HG02884 (cell line): ENCODE measurements around the gene GNA12.

Source experiments
- ATAC-seq: cut with Tn5 transposase; IDR thresholded peaks from one replicate; pipeline ENCODE4 v1.9.1; 2021; ENCODE audit warnings: mild to moderate bottlenecking, moderate library complexity; ENCODE audit not compliant: unreplicated experiment

The GNA12 gene

DNA sequence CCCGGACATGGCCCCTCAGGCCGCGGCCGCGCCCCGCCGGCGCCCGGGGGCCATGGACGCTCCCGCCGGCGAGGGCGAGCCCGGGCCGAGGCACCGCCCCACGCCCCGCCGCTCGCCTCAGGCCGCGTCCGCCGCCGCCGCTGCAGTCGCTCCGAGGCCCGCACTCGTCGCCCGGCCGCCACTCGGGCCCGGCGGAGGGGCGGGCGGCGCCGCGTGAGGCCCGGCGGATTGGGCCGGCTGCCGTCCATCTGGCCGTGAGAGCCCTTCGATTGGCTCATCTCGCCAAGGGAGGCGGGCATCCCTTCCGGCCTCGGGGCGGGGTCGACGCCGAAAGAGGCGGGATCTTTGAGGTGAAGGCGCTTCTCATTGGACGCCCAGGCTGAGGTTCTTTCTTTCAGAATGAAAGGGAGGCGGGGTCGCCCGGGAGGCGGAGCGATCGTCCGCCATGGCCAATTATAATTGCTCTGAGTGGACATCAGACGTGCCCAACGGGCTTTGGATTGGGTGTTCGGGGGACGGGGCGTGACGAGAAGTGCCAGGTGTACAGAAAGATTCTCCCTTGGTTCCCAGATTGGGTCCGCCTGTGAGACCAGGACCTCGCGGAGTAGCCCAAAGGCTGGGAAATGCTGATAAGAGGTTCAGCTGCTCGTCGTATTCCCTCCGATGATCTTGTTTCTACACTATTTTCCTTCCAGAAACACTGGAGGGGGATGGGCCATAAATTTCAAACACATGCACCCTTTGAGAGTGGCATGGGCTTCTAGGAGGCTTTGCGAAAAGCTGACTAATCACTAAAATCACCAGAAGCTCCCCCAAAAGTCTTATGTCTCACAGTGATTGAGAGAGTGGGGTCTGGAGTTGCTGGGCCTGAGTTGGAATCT, at the start of gene GNA12:
GNA12 (minus strand) TSS at position 156 of the 881 bp plus-strand sequence; CDS start at position 9, 147 bp downstream.
- peak; percentile 95 for ATAC-seq

DNA sequence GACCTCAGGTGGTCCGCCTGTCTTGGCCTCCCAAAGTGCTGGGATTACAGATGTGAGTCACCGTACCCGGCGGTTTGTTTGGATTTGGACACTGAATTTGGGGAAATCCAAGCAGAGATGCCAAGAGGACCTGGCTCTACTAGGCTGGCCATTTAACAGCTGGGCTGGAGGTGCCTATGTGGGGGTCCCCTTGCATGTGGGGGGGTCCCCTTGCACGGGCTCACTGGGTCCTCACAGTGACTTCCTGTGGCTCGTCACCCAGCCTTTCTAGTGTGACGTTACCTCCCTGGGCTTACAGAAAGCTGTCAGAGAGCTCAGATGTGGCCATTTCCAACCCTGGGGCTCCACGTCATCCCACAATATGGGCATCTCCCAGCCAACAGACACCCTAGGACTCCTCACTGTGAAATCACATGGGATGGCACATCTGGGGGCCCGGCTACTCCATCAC, 49.3 kb upstream of the GNA12 start:
- ATAC-seq: no peak

DNA sequence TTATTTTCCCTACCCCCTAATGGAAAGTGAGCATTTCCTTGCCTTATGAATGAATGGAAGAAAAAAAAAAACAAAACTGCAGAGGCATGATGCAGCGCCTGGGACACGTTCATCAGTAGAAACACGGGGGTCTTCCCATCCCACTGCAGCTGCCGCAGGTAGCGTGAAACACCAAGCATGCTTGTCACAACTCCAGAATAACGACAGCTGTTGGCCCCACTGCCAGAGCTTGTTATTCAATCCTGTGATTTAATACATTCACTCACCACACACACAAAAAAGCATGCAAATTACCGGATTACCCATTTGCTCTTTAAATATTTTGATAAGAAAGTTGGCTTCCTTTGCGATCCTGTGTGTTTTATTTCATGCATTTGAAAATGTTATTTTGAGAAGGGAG, 48.4 kb upstream of the GNA12 start:
- ATAC-seq: no peak

DNA sequence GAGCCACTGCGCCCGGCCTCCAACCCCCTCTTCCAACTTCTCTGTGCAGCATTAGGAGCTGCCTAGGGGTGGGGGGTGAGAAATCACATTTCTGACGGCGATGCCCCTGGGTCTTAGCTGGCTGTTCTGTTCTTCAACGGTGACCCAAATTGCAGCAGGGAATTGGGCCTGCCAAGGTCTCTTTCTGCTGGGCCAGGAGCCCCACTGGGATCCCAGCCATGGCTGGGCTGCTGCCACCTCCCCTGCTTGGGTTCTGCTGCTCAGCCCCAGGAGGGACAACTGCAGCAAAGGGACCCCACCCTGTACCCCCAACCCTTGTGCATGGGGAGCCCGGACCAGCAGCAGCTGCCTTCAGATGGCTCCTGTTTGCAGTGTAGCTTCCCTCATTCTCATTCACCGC, 43.7 kb upstream of the GNA12 start:
- ATAC-seq: no peak

DNA sequence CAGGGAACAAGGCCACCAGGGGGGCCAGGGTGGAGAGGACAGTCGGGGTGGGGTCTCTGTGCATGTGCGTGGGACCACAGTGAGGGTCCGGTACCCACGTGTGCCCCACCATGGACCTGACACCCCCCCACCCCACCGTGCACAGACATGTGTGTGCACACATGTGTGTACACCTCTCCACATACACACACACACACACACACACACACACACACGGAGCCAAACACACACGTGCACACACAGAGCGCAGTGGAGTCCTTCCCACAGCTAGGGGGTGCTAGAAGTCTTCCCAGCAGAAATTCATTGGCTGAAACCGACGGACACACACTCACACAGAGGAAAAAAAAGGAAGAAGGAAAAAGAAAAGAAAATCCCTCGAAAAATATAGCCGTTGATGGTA, 42.8 kb upstream of the GNA12 start:
- peak; percentile 55 for ATAC-seq

GRCh38 chr7:2886391-2886790, 42.3 kb upstream of the GNA12 start:
- no peak for ATAC-seq

GRCh38 chr7:2884161-2884560, 40.1 kb upstream of the GNA12 start:
- ATAC-seq: no peak

DNA sequence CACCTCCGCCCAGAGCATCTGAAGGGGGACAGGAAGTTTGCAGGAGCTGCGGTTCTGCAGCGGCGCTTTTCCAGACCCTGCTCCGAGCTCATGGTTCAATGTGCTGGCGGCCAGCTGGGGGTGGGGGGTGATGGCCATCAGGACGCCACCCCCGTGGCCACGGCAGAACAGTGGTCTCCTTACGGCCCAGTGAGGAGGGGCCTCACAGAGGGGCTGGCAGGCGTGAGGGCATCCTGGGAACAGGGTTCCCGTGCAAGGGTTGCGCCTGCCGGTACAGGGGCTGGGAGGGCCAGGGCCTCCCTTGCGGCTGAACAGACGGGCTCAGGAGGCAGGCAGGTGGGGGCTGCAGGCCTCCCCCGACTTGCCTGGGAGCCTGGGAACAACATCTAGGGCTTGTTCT, 39.0 kb upstream of the GNA12 start:
- no peak for ATAC-seq

DNA sequence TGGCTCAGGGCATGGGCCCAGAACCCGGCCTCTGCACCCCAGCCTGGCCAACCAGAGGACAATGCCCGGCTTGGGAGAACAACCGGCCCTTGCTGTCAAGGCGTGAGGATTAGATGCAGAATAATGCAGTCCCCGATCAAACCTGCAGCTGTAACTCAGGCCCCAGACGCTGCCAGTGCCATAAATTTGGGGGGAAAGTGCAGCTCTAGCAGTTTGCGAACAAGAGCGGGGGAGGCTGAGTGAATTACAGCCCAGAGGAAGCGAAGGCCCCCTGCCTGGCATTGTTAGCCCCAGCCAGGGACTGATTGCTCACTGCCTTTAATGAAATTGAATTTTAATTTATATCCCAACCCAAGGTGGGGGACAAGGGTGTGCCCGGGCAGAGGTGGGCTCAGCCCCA, 38.0 kb upstream of the GNA12 start:
- no peak for ATAC-seq

- no peak for ATAC-seq
Observed at GRCh38 chr7:2880874-2881533, 36.9 kb upstream of the GNA12 start.

- ATAC-seq: no peak
Observed at GRCh38 chr7:2880051-2880450, 35.9 kb upstream of the GNA12 start.

DNA sequence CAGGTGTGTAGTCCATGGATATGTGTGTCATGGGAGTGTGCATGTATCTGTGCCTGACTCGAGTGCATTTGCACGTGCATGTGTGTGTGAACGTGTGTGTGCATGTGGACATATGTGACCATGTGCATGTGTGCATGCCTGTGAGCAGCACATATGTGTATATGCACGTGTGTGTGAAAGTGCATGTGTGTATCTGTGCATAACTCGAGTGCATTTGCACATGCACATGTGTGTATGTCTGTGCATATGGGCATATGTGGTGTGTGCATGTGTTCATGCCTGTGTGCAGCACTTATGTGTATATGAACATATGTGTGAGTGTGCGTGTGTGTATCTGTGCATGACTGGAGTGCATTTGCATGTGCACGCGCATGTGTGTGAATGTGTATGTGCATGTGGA, 35.2 kb upstream of the GNA12 start:
- ATAC-seq: no peak

- ATAC-seq: no peak
Observed at GRCh38 chr7:2878306-2878705, 34.2 kb upstream of the GNA12 start.

- no peak for ATAC-seq
Observed at GRCh38 chr7:2876031-2876731, 32.1 kb upstream of the GNA12 start.

DNA sequence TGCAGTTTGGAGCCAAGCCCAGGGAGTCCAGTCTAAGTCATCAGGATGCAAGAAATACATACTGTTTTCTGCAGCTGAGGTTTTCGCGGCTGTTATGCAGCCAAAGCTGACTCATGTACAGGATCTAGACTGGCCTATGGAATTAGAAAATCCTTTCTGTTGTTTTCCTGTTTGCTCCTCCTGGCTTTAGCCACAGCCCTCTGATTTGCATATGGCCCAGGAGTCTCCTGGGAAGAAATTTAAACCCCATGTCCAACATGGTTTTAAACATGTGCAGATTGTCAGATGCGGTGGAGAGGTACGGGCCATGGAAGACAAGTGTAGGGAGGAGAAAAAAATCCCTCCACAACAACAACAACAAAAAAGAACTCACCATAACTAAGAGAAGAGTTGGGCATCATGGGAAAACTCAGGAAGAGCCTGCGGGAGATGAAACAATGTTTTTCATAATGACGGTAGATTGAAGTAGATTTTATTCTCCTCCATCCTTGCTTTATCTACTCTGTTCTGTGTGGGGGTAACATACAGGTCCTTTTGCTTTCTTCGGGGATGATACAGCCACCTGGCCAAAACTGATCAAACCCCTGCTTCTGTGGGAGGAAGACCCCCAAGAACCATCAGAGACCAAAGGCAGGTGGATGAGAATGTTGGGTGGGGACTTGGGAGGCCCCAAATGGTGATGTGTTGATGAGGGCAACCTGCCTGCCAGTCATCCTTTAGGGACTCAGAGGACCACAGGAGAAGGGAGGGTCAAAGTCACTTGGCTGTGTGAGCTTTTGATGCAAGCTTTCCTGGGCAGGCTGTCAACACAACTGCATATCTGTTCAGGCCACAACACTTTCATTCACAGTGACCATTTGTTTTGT, 29.8 kb upstream of the GNA12 start:
- ATAC-seq: no peak

GRCh38 chr7:2873146-2873545, 29.0 kb upstream of the GNA12 start:
- no peak for ATAC-seq

- ATAC-seq: no peak
Observed at GRCh38 chr7:2872296-2872874, 28.3 kb upstream of the GNA12 start.

DNA sequence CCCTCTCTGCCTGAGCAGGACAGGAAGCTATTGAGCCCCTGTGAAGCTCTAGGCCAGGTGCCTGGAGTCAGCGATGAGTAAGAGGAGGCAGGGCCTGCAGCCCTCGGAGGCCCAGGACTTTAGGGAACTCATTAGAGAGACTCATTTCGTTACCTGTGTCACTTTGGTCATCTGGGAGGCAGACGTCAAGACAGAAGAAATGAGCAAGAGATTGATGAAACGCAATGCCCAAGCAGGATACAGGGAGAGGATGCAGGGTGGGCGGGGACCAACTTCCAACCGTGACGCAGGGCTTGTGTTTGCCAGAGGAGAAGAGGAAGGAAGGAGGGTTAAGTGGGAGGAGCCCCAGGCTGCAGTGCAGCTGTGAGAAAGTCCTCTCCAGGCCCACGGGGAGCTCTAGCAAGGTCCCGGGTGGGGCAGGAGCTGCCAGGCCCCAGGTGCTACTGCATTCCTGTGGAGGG, 26.4 kb upstream of the GNA12 start:
- no peak for ATAC-seq

GRCh38 chr7:2869981-2870380, 25.9 kb upstream of the GNA12 start:
- no peak for ATAC-seq

GRCh38 chr7:2866601-2867000, 22.5 kb upstream of the GNA12 start:
- no peak for ATAC-seq
